Activated CD4-positive, alpha-beta memory T cell treated with anti-CD3 and anti-CD28 coated beads for 36 hours (primary cell): ENCODE data around the gene ATL1. TPM values are rescaled to one million over a fixed set of nuclear protein-coding genes. Genes with fewer than 3 reads are reported as not detected.
A peak's percentile ranks its signal among the peaks of the same experiment; 100 is the strongest.
"Not testable (repeated sequence)": the region's sequence is repeated elsewhere in the genome, so short reads cannot be mapped to it uniquely, and the experiment has no call there.

Experiments
- CTCF ChIA-PET: fragments of 350-600 bp; sonication (Branson Sonifier 250); formaldehyde crosslinking; loops from one replicate; lab custom pipeline; 2021; ENCODE audit warnings: antibody characterized with exemption, inconsistent platforms; lab: Charles Lee
- POLR2A ChIA-PET: fragments of 350-600 bp; sonication (Branson Sonifier 250); formaldehyde crosslinking; loops from one replicate; lab custom pipeline; 2021; ENCODE audit warnings: antibody characterized with exemption; lab: Charles Lee
- DNase-seq: peaks from one replicate; pipeline ENCODE4 v3.0.0-alpha.2; 2020
- H3K27ac Mint-ChIP-seq: one replicate; pipeline ENCODE4 v1.8.0; 2021; ENCODE audit warnings: mixed read lengths
- H3K27me3 Mint-ChIP-seq: one replicate; pipeline ENCODE4 v1.8.0; 2021; ENCODE audit warnings: mixed read lengths
- H3K36me3 Mint-ChIP-seq: one replicate; pipeline ENCODE4 v1.8.0; 2021; ENCODE audit warnings: mixed read lengths
- H3K4me1 Mint-ChIP-seq: one replicate; pipeline ENCODE4 v1.8.0; 2021; ENCODE audit warnings: low read depth, mixed read lengths
- H3K4me3 Mint-ChIP-seq: one replicate; pipeline ENCODE4 v1.8.0; 2021; ENCODE audit warnings: mild to moderate bottlenecking, mixed read lengths
- H3K9me3 Mint-ChIP-seq: one replicate; pipeline ENCODE4 v1.8.0; 2021; ENCODE audit warnings: mixed read lengths
- intact Hi-C: fragments of 100-400 bp; cut with micrococcal nuclease; formaldehyde crosslinking; loops from one replicate; pipeline ENCODE4 v1.15.1; 2023
- total RNA-seq, 2 experiments: library from RNA; stranded (reverse); gene quantifications; one replicate each; pipeline ENCODE4 v1.2.3, GENCODE V29; 2021

ATL1 gene
- total RNA-seq, 2 experiments from 2014 or later, result 0.38 to 0.58 TPM

DNA sequence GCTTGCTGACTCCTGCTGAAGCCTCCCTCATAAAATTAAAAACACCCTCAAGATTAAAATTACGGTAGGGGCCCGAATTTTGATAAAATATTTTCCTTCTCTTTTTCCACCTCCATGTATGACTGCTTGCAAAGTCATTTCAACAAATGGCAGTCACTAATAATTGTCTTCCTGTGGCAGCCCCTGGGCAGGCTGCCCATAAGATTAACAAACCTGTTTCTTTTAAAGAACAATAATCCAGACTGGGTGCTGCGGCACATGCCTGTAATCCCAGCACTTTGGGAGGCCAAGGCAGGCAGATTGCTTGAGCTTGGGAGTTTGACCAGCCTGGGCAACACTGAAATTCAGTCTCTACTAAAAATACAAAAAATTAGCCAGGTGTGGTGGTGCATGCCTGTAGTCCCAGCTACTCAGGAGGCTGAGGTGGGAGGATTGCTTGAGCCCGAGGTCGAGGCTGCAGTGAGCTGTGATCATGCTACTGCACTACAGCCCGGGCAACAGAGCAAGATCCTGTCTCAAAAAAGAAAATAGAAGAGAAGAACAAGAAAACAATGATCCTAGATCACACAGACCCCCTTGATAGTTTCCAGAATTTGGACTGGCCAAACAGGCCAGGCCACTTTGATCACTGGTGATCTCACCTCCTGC lies 99.5 kb downstream of the ATL1 start:
- Mint-ChIP-seq H3K27ac (no peak overlapping the region), H3K27me3 (no peaks in the 10 kb centered on the region), H3K9me3 (no peaks in the 10 kb centered on the region), H3K36me3 (peaks cover 17% of the 10 kb centered on the region), H3K4me1 (peaks cover 9% of the 10 kb centered on the region), H3K4me3 (no peak overlapping the region)
- POLR2A ChIA-PET, result no interaction called here
- intact Hi-C loops, result no loop called here
- no peak for DNase-seq
- CTCF ChIA-PET, result interaction anchor here (1.3 kb wide), 1 partner anchor 28 kb away, joined by 3 read pairs; no protein-coding TSS in a partner anchor

DNA sequence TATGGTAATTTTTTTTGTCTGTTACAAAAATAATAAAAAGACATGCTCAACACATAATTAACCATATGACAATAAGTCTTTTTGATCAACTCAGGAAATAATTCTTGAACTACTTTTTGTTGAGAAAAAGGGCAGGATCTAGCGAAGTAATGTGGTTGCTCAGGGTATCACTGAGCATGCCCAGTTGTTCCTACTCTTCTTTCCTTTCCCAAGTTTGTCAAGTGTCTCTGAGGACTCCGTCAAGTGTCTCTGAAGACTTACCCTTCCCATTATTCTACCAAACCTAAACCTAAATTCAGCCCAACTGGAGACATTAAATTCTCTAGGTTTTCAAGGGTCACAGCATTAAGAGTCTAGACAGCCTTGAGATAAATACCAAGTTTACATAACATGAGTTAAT lies 104.6 kb downstream of the ATL1 start:
- H3K27me3 Mint-ChIP-seq, intact Hi-C loops, CTCF ChIA-PET, H3K9me3 Mint-ChIP-seq, DNase-seq, H3K27ac Mint-ChIP-seq, H3K4me3 Mint-ChIP-seq, POLR2A ChIA-PET: not testable (repeated sequence)
- peaks cover 20% of the 10 kb centered on the region for H3K36me3 Mint-ChIP-seq
- H3K4me1 Mint-ChIP-seq, result peaks cover 22% of the 10 kb centered on the region

DNA sequence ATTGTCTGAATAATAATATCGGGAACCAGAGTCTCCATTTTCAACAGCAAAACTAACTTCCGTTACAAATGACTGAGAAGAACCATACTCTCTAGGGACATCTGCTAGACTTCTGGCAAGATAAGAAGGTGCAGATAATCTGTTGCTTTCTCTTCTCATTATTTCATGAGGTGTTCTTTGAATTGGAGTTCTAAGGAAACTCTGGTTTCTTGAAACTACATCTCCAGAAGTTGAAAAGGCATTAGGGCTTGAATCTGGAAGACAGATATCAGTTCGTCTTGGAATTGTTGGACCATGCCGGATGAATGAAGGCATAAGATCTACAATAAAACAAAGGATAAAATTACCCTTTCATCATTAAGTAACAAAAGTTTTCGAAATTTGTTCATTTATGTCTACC lies 105.4 kb downstream of the ATL1 start:
- H3K27me3 Mint-ChIP-seq, CTCF ChIA-PET, H3K9me3 Mint-ChIP-seq, H3K4me3 Mint-ChIP-seq, H3K27ac Mint-ChIP-seq, DNase-seq, POLR2A ChIA-PET: not testable (repeated sequence)
- Mint-ChIP-seq H3K4me1 (peaks cover 18% of the 10 kb centered on the region), H3K36me3 (peaks cover 20% of the 10 kb centered on the region)
- intact Hi-C loops, result loop anchor here (5.0 kb wide), 3 partner anchors 97 to 353 kb away; partner anchors contain the start of genes DMAC2L and L2HGDH

DNA sequence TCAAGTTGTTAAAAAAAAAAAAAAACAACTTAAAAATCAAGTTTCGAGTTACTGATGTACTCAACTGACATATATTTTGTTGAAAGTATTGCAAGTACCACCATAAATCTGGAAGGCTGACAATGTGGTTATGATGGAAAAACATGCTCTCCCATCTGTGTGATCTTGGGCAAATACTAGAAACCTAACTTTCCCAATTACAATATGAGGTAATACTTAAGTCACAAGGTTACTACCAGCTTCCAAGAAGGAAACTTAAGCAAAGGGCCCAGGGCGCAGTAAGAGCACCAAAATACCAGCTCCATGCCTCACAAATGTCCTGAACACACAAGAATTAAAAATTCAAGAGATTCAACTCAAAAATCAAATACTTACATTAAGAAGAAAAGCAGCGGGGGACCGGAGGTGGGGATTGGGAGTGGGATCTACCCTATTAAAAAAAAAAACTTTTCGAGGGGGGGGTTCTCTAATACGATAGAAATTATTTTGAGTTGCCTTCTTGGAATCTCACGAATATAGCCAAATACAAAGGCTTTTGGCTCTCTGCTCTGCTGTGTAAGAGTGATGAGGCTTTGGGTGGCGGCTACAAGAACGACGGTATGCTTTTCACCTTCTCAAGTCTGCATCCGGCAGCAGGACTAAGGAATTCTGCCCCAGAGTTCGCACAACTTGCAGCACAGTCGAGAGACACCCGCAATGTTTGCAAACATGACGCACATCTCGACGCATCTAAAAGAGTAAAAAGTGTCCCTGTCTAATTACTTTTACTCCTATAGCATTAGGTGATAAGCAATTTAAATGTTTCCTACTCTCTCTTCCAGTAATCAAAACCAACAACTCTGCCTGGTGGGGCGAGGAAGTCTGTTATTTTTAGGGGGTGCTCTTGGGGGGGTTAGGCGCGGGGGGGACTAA lies 107.1 kb downstream of the ATL1 start:
- intact Hi-C loops, result loop anchor here (1.0 to 5.0 kb wide), 5 partner anchors 59 to 355 kb away; partner anchors contain the start of genes DMAC2L and L2HGDH
- Mint-ChIP-seq H3K27ac (peak overlapping the region; percentile 63), H3K9me3 (no peaks in the 10 kb centered on the region), H3K4me3 (no peak overlapping the region), H3K27me3 (no peaks in the 10 kb centered on the region), H3K4me1 (peaks cover 18% of the 10 kb centered on the region), H3K36me3 (peaks cover 8% of the 10 kb centered on the region)
- POLR2A ChIA-PET, result interaction anchor here (1.0 kb wide), 1 partner anchor 95 kb away, joined by 4 read pairs; no protein-coding TSS in a partner anchor
- peak; percentile 39 for DNase-seq
- CTCF ChIA-PET, result interaction anchor here (1.5 kb wide), 1 partner anchor 111 kb away, joined by 10 read pairs; no protein-coding TSS in a partner anchor

DNA sequence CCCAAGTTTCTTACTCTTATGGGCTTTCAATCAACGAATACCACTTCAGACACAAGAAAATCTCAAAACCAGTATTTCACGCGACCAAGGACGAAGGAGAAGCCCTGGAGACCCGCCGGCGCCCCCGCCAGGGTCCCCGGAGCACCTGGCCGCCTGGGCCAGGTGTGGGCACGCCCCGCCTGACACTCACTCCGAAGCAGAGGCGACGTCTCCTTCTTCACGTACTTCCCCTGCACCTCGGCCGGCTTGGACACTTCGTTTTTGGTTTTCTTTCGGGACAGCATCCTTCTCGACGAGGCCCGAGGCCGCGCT lies 107.7 kb downstream of the ATL1 start:
- Mint-ChIP-seq H3K9me3 (no peaks in the 10 kb centered on the region), H3K4me1 (peaks cover 18% of the 10 kb centered on the region), H3K27me3 (no peaks in the 10 kb centered on the region), H3K36me3 (peaks cover 8% of the 10 kb centered on the region), H3K4me3 (no peak overlapping the region), H3K27ac (peak overlapping the region; percentile 63)
- ChIA-PET CTCF (no interaction called here), POLR2A (interaction anchor here (1.0 to 1.4 kb wide), 8 partner anchors 9 to 347 kb away, joined by 3 to 10 read pairs (median 6); partner anchors contain the start of gene NIN)
- intact Hi-C loops, result loop anchor here (1.0 to 5.0 kb wide), 5 partner anchors 59 to 355 kb away; partner anchors contain the start of genes DMAC2L and L2HGDH
- DNase-seq, result peak; percentile 50

DNA sequence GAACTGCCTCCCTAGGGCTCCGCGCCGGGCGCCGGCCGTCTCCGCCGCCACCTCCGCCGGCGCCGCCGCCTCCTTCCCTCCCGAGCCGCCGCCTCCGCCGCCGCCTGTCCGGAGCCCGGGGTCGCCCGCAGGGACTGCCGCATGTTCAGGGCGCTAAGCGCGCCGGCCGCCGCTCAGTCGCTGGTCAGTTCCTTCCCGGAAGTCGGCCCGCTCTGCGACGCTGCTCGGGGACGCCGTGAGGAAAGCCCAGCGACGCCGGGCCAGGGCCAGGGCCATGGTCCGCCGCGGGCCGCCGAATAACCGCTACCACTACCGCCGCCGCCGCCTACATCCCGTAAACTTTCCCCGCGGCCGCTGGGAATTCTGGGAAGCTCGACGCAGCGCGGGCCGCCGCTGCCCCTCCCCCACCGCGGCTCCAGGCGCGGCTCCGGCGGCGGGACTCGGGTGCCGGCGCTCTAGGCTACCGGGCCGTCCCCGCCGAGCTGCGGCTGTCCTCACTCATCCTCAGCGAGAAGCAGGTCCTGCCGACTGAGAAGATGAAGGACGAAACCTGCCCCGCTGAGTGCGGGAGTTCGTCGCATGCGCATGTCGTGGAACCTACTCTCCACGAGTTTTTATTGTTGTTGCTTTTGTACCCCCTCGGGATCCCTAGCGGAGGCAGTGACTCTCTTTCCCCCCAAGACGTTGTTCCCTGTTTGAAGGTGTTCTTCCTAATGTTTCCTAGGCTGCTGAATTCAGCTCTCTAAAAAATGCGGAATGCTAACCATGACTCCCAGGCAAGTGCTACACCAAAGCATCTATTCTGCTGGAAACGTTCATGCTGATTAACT lies 108.3 kb downstream of the ATL1 start, which contains the start of gene SAV1:
Gene SAV1, minus strand, starts transcription at position 311 of the 830 bp plus-strand sequence. CDS start 339 bp downstream, outside the sequence.
- H3K36me3 Mint-ChIP-seq, result peaks cover 7% of the 10 kb centered on the region
- peak within 1 kb of the TSS; percentile 63 for H3K27ac Mint-ChIP-seq
- H3K27me3 Mint-ChIP-seq, result no peaks in the 10 kb centered on the region
- no peak within 1 kb of the TSS for H3K4me3 Mint-ChIP-seq
- DNase-seq, result peak; percentile 67
- ChIA-PET POLR2A (interaction anchor here (0.6 to 1.4 kb wide), 11 partner anchors 9 to 348 kb away, joined by 3 to 10 read pairs (median 4); partner anchors contain the start of gene NIN), CTCF (interaction anchor here (1.0 kb wide), 1 partner anchor 109 kb away, joined by 3 read pairs; no protein-coding TSS in a partner anchor)
- H3K9me3 Mint-ChIP-seq, result no peaks in the 10 kb centered on the region
- intact Hi-C loops, result loop anchor here (1.0 to 5.0 kb wide), 6 partner anchors 58 to 356 kb away; partner anchors contain the start of genes DMAC2L and L2HGDH
- H3K4me1 Mint-ChIP-seq, result peaks cover 18% of the 10 kb centered on the region

DNA sequence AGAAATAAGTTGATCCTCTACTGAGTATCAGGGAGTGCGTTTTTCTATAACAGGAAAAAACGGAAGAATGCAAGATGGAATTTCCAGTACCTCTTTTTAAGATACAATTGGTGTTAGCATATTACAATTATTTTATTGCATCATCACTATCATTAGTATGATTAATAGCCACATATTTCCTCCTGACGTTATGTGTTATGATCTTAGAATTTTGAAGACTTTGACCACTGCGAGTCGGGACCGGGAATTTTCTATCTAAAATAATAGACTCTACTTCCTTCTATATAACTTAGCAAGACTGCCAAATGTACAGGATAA lies 108.8 kb downstream of the ATL1 start:
- Mint-ChIP-seq H3K9me3 (no peaks in the 10 kb centered on the region), H3K27me3 (no peaks in the 10 kb centered on the region), H3K4me1 (peaks cover 15% of the 10 kb centered on the region), H3K27ac (no peak overlapping the region), H3K36me3 (peaks cover 3% of the 10 kb centered on the region), H3K4me3 (no peak overlapping the region)
- no peak for DNase-seq
- intact Hi-C loops, result loop anchor here (2.0 to 5.0 kb wide), 4 partner anchors 94 to 356 kb away; partner anchors contain the start of genes DMAC2L and L2HGDH
- POLR2A ChIA-PET, result interaction anchor here (0.6 to 1.4 kb wide), 10 partner anchors 8 to 348 kb away, joined by 3 to 10 read pairs (median 4); partner anchors contain the start of gene NIN
- CTCF ChIA-PET, result interaction anchor here (1.0 kb wide), 1 partner anchor 108 kb away, joined by 3 read pairs; no protein-coding TSS in a partner anchor

DNA sequence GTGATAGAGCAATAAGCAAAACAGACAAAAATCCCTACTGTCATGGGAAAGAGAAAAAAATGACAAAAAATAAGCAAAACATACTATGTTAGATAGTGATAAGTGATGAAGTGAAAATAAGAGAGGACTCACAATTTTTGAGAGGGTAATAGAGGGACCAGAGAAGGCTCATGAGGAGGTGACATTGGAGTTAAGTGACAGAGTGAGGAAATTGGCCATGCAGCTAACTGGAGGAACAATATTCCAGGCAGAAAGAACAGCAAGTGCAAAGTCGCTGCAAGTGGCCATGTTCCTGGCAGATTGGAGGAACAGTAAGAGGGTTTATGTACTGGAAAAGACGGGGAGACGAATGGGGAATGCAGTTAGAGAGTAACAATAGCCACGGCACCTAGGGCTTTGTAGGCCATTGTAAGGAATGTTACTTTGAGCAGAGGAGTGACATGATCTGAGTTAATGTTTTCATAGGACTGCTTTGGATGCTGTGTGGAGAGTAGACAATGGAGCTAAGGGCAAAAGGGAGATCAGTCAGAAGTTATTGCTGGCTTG lies 109.6 kb downstream of the ATL1 start:
- peaks cover 3% of the 10 kb centered on the region for H3K36me3 Mint-ChIP-seq
- DNase-seq, result no peak
- H3K4me1 Mint-ChIP-seq, result peaks cover 12% of the 10 kb centered on the region
- H3K9me3 Mint-ChIP-seq, result no peaks in the 10 kb centered on the region
- H3K4me3 Mint-ChIP-seq, result no peak overlapping the region
- H3K27ac Mint-ChIP-seq, result no peak overlapping the region
- intact Hi-C loops, result loop anchor here (2.0 to 5.0 kb wide), 4 partner anchors 93 to 357 kb away; partner anchors contain the start of genes DMAC2L and L2HGDH
- CTCF ChIA-PET, result no interaction called here
- POLR2A ChIA-PET, result no interaction called here
- no peaks in the 10 kb centered on the region for H3K27me3 Mint-ChIP-seq

DNA sequence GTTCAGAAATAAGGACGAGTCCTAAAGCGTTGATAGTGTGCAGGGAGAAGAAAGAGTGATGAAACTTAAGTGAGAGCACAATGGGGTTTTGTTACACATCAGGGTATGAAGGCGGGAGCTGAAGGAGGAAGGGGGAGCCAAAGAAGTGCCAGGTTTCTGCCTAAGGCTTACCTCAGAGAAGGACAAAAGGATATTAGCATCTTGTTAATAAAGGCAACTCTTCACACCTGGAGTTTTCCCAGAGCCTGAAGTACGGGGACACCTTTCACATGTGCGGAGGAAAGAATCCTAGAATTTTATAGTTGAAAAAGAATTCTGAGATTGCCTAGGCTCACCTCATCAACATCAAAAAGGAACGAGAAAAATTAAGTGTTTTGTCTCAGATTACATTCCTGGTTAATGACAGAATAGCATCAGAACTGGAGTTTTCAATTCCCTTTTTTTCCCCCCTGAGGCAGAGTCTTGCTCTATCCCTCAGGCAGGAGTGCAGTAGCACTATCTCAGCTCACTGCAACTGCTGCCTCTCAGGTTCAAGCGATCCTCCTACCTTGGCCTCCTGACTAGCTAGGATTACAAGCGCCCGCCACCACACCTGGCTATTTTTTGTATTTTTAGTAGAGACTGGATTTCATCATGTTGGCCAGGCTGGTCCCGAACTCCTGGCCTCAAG lies 110.4 kb downstream of the ATL1 start:
- POLR2A ChIA-PET, result no interaction called here
- CTCF ChIA-PET, result interaction anchor here (0.9 to 1.5 kb wide), 2 partner anchors 107 to 190 kb away, joined by 3 to 8 read pairs; no protein-coding TSS in a partner anchor
- Mint-ChIP-seq H3K4me3 (no peak overlapping the region), H3K27me3 (no peaks in the 10 kb centered on the region), H3K36me3 (no peaks in the 10 kb centered on the region), H3K4me1 (peaks cover 8% of the 10 kb centered on the region), H3K27ac (no peak overlapping the region), H3K9me3 (no peaks in the 10 kb centered on the region)
- DNase-seq, result no peak
- intact Hi-C loops, result no loop called here

DNA sequence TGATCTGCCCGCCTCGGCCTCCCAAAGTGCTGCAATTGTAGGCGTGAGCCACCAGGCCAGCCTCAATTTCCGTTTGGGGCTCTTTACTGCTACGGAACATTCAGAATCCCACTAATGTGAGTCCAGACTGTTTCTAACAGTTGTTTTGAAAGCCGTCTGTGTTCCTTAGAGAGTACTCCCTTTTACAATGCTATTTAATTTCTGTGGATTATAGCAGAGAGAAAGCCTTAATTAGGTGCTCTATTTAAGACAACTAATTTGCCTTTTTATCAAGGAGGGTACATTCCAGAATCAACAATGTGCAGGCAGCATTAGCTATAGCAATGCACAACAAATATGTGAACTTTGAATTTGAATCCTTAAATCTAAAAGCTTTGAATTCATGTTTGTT lies 110.9 kb downstream of the ATL1 start:
- intact Hi-C loops, result no loop called here
- DNase-seq, result no peak
- H3K4me3 Mint-ChIP-seq, result no peak overlapping the region
- ChIA-PET CTCF (interaction anchor here (0.9 to 1.5 kb wide), 2 partner anchors 107 to 190 kb away, joined by 3 to 8 read pairs; no protein-coding TSS in a partner anchor), POLR2A (interaction anchor here (0.6 kb wide), 1 partner anchor 75 kb away, joined by 3 read pairs; no protein-coding TSS in a partner anchor)
- no peaks in the 10 kb centered on the region for H3K9me3 Mint-ChIP-seq
- H3K27ac Mint-ChIP-seq, result no peak overlapping the region
- H3K4me1 Mint-ChIP-seq, result peaks cover 8% of the 10 kb centered on the region
- no peaks in the 10 kb centered on the region for H3K36me3 Mint-ChIP-seq
- H3K27me3 Mint-ChIP-seq, result no peaks in the 10 kb centered on the region
